Liver (tissue), 3 donors: ENCODE data around the gene CDC26.

Experiments used
- CTCF ChIP-seq: fragments of 150-350 bp; IDR thresholded peaks from 2 replicates; pipeline ENCODE4 v1.5.1; 2017; ENCODE audit warnings: improper control_type of control experiment, low read depth, low read length; ENCODE audit not compliant: missing input control
- FOXA1 ChIP-seq: IDR thresholded peaks from 2 replicates; pipeline ENCODE4 v1.6.1; 2016; ENCODE audit warnings: antibody characterized with exemption
- GABPA ChIP-seq, 2 donors: IDR thresholded peaks in 1 of 2; conservative IDR thresholded peaks in 1 of 2; 2 replicates each; pipeline ENCODE4 v1.6.1; 2016; ENCODE audit warnings: antibody characterized with exemption in 2 of 2, mild to moderate bottlenecking in 1 of 2, moderate library complexity in 1 of 2
- JUND ChIP-seq, 2 donors: IDR thresholded peaks; 2 replicates each; pipeline ENCODE4 v1.6.1; 2016; ENCODE audit warnings: antibody characterized with exemption in 2 of 2
- REST ChIP-seq: IDR thresholded peaks from 2 replicates; pipeline ENCODE4 v1.6.1; 2016; ENCODE audit warnings: antibody characterized with exemption, mild to moderate bottlenecking
- YY1 ChIP-seq: IDR thresholded peaks from 2 replicates; pipeline ENCODE4 v1.6.1; 2016; ENCODE audit warnings: antibody characterized with exemption, mild to moderate bottlenecking
- donor health status: healthy.
- donor health status: healthy.

GRCh38 chr9:113267911-113268566 lies 7.3 kb downstream of the CDC26 start:
- TF ChIP-seq YY1: no peak
- TF ChIP-seq CTCF: no peak
- TF ChIP-seq FOXA1: no peak
- no peak for TF ChIP-seq REST
- TF ChIP-seq JUND (IDR thresholded peaks at IDR 0.05): no peak
- no peak for TF ChIP-seq GABPA (IDR thresholded peaks at IDR 0.05 in 1 of 2, conservative IDR thresholded peaks at IDR 0.05 in 1 of 2)
